GM18861 (cell line): Measurements from ENCODE around the gene PTGIR.

Source experiments
- ATAC-seq: cut with Tn5 transposase; IDR thresholded peaks from one replicate; pipeline ENCODE4 v1.9.1; 2021; ENCODE audit not compliant: unreplicated experiment

PTGIR gene

DNA sequence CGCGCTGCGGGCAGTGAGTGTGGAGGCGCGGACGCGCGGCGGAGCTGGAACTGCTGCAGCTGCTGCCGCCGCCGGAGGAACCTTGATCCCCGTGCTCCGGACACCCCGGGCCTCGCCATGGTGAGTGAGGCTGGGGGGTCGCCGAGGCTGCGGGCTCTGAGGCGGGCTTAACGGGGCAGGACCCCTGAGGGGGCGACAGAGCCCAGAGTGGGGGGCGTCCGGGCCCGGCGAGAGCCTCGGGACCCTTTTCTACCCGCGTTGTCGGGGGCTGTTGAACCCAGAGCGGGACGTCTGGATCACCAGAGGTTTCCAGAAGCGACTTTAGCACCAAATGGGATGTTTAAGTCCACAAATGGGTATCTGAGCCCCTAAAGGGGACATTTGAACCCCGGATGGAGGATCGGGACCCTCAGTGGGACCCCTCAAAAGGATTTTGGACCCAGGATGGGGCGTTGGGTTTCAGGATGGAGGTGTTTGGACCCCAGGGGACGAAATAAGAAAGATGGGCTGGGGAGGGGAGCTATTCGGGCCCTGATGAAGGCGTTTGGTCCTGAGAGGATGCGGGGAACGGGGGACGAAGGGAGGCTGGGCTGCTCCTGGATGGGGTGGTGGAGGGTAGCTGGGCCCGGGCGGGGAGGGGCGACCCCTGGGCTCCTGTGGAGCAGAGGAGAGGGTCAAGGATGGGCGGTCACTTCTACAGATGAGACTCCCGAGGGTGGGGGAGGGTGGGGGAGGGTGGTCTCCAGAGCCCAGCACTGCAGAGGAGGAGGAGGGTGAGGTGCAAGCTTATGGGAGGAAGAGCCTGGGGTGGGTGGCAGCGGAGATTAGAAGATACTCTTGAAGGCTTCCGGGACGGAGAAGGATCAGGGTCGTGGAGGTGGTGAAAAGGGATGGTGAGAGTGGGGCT lies 23.3 kb downstream of the PTGIR start, which contains the start of gene CALM3:
CALM3 (plus strand) TSS at position 13 of the 907 bp plus-strand sequence; CDS start at position 118, 105 bp downstream.
- no peak for ATAC-seq

DNA sequence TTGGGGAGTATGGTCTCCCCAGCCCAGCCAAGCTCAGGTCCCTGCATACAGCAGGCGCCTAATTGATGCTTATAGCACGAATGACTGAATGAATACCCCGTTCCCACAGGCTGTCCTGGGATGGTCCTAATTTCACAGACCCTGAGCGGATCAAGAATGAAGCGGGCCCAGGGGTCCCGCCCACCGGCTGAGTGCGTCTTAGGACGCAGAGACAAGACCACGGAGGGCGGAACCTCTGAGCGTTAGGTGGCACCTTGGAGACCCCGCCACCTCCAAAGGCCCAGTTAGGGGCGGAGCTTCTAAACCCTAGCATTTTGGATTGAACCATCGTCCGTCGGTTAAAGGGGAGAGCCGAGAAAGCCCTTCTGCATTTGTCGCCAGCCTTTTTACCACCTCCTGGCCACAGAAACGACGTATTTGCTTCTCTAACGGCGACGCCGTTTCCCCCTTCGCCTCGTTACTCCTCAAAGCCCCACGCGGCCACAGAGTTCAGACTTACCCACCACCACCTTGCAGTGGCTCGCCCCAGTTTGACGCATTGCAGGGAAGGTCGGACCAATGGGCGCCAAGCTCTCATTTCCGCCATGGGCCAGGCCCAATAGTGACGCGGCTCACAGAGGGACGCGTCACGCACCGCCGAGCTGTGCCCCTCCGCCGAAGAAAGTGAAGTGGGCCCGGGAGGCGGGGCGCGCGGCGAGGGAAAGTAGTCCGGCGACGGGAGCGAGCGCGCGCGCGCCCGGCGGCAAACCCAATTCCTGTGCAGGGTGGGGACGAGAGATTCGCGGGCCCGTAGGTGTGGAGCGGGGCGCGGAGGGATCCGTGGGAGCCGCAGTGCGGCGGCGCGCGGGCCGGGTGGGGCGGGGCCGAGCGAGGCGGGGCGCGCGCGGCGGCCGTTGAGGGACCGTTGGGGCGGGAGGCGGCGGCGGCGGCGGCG lies 24.2 kb downstream of the PTGIR start:
- peak; percentile 72 for ATAC-seq

GRCh38 chr19:46599716-46600373 lies 25.0 kb downstream of the PTGIR start:
- ATAC-seq: no peak

DNA sequence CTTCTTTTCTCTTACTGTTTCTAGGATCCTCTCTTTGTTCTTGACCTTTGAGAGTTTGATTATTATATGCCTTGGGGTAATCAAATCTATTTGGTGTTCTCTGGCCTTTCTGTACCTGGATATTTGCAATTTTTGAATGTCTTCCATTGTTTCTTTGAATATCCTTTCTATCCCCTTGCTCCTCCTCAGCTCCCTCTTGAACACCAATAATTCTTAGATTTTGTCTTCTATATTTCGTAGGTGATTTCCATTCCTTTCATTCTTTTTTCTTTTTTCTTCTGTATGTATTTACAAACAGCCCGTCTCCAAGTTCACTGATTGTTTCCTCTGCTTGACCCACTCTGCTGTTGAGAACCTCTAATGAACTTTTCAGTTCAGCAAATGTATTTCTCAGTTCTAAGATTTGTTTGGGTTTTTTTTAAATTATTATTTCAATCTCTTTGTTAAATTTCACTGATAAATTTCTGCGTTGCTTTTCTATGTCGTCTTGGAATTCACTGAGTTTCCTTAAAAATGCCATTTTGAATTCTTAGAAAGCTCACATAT lies 26.4 kb downstream of the PTGIR start:
- ATAC-seq: no peak

GRCh38 chr19:46596008-46596407 lies 28.9 kb downstream of the PTGIR start:
- no peak for ATAC-seq

DNA sequence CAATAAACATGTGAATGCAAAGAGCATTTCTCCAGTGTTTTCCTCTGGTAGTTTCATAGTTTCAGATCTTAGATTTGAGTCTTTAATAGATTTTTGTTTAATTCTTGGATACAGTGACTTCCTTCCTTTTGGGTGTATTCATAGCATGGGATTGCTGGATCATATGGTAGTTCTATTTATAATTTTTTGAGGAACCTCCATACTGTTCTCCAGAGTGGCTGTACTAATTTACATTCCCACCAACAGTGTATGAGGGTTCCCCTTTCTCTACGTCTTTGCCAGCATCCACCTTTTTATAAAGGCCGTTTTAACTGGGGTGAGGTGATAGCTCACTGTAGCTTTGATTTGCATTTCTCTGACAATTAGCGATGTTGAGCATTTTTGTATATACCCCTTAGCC lies 33.0 kb downstream of the PTGIR start:
- ATAC-seq: no peak

GRCh38 chr19:46591254-46591653 lies 33.6 kb downstream of the PTGIR start:
- no peak for ATAC-seq

- no peak for ATAC-seq
Measured at GRCh38 chr19:46587861-46588260, 37.0 kb downstream of the PTGIR start.

GRCh38 chr19:46586294-46586693 lies 38.6 kb downstream of the PTGIR start:
- no peak for ATAC-seq

DNA sequence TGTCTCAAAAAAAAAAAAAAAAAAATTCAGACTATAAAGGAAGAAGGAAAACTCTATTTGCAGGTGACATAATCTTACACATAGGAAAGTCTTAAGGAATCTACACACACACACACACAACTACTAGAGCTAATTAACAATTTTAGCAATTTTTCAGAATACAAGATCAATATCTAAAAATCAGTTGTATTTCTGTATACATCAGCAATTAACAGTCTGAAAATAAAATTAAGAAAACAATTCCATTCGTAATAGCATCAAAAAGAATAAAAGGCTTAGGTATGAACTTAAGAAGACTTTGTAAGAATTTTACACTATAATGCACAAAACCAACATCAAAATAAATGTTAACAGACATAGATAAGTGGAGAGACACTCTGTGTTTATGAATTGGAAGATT lies 39.4 kb downstream of the PTGIR start:
- ATAC-seq: no peak

- ATAC-seq: no peak
Measured at GRCh38 chr19:46580247-46580646, 44.6 kb downstream of the PTGIR start.

- ATAC-seq: no peak
Measured at GRCh38 chr19:46579361-46579879, 45.5 kb downstream of the PTGIR start.

GRCh38 chr19:46578450-46578849 lies 46.4 kb downstream of the PTGIR start:
- no peak for ATAC-seq

- ATAC-seq: no peak
Measured at GRCh38 chr19:46574533-46574932, 50.4 kb downstream of the PTGIR start.

GRCh38 chr19:46573679-46574498 lies 51.0 kb downstream of the PTGIR start:
- no peak for ATAC-seq

- ATAC-seq: no peak
Measured at GRCh38 chr19:46571495-46571894, 53.4 kb downstream of the PTGIR start.
